ENCODE data around the gene STAT6.

Gene STAT6

GRCh38 chr12:57129321-57129842 lies 18.2 kb upstream of the STAT6 start:
- no peak for DNase-seq (ENCODE audit: low spot score)
- TF ChIP-seq CTCF (IDR thresholded peaks at IDR 0.05; ENCODE audit: extremely low read depth, missing control alignments) = no peak

GRCh38 chr12:57128519-57129247 lies 17.5 kb upstream of the STAT6 start:
- no peak for TF ChIP-seq CTCF (IDR thresholded peaks at IDR 0.05; ENCODE audit: extremely low read depth, missing control alignments)
- DNase-seq (ENCODE audit: low spot score) = no peak

- no peak for TF ChIP-seq CTCF (IDR thresholded peaks at IDR 0.05; ENCODE audit: extremely low read depth, missing control alignments)
- peak; percentile 86 for DNase-seq (ENCODE audit: low spot score)
These were observed 16.8 kb upstream of the STAT6 start, which contains the start of gene LRP1 for GRCh38 chr12:57127726-57128518. LRP1 (plus strand) TSS chr12:57128483; CDS start chr12:57128965, 482 bp downstream.

- peak; percentile 51 for DNase-seq (ENCODE audit: low spot score)
- TF ChIP-seq CTCF (IDR thresholded peaks at IDR 0.05; ENCODE audit: extremely low read depth, missing control alignments) = peak; percentile 37
These were observed 16.1 kb upstream of the STAT6 start for GRCh38 chr12:57127101-57127725.

DNA sequence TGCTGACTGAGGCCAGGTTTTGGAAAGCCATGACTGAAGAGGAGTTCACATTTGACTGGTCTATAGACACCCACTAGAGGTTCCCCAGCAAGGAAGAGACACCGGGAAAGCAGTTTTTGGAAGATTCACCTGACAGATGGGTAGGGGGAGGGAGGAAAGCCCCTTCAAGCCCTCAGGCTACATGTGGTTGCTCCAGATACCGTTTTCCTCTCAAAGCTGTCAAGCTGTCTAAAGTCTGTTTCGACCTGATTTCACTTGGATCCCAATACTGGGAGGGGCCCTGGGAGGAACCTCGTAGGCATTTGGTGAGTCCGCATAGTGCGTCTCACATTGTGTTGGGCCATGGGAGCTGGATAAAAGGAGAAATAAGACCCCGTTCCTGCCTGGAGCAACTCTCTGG lies 15.4 kb upstream of the STAT6 start:
- DNase-seq (ENCODE audit: low spot score) = no peak
- TF ChIP-seq CTCF (IDR thresholded peaks at IDR 0.05; ENCODE audit: extremely low read depth, missing control alignments) = no peak

- TF ChIP-seq CTCF (IDR thresholded peaks at IDR 0.05; ENCODE audit: extremely low read depth, missing control alignments) = no peak
- no peak for DNase-seq (ENCODE audit: low spot score)
These were observed 14.9 kb upstream of the STAT6 start for GRCh38 chr12:57126061-57126460.
